Head of caudate nucleus (tissue), 42 donors: ENCODE results near the gene MAPK13.
"Not testable (repeated sequence)": the region's sequence is repeated elsewhere in the genome, so short reads cannot be mapped to it uniquely, and the experiment has no call there.

Experiments used
- DNase-seq, 42 donors: peaks; one replicate each; pipeline versions ENCODE4 v3.0.0 to v3.0.0-alpha.2; 2020 to 2021; ENCODE audit warnings: mixed read lengths in 7 of 42
- intact Hi-C: fragments of 100-400 bp; cut with DNase I; formaldehyde crosslinking; loops from one replicate; pipeline ENCODE4 v1.15.0; 2022

Gene MAPK13

GRCh38 chr6:36129941-36130666 is at the start of gene MAPK13:
MAPK13 (plus strand) TSS chr6:36130513; CDS start chr6:36130583, 70 bp downstream.
- intact Hi-C loops, result loop anchor here (10.0 kb wide), 1 partner anchor 225 kb away; no protein-coding TSS in a partner anchor
- peak in 3 of 42 donors; percentile 37 to 58 (median 41) for DNase-seq

GRCh38 chr6:36082318-36082717 is 48.0 kb upstream of the MAPK13 start:
- intact Hi-C loops, result no loop called here
- DNase-seq, result no peak

GRCh38 chr6:36083446-36083845 is 46.9 kb upstream of the MAPK13 start:
- DNase-seq, result no peak
- intact Hi-C loops, result no loop called here

GRCh38 chr6:36088204-36088603 is 42.1 kb upstream of the MAPK13 start:
- intact Hi-C loops, DNase-seq: not testable (repeated sequence)

- intact Hi-C loops, result no loop called here
- no peak for DNase-seq
Observed at GRCh38 chr6:36089048-36089447, 41.3 kb upstream of the MAPK13 start.

- intact Hi-C loops, result no loop called here
- DNase-seq, result no peak
Observed at GRCh38 chr6:36094238-36094637, 36.1 kb upstream of the MAPK13 start.

- intact Hi-C loops, result loop anchor here (1.0 kb wide), 1 partner anchor 68 kb away; the partner anchor contains the start of gene MAPK14
- DNase-seq, result peak; percentile 51 to 95 (median 86)
Observed at GRCh38 chr6:36094753-36095496, 35.4 kb upstream of the MAPK13 start.

GRCh38 chr6:36095497-36096391 is 34.6 kb upstream of the MAPK13 start:
- intact Hi-C loops, result loop anchor here (1.0 kb wide), 1 partner anchor 68 kb away; the partner anchor contains the start of gene MAPK14
- DNase-seq, result no peak

- no peak for DNase-seq
- intact Hi-C loops, result no loop called here
Observed at GRCh38 chr6:36098253-36098919, 31.9 kb upstream of the MAPK13 start.

GRCh38 chr6:36098920-36099647 is 31.2 kb upstream of the MAPK13 start:
- no peak for DNase-seq
- intact Hi-C loops, result no loop called here

GRCh38 chr6:36099869-36100483 is 30.3 kb upstream of the MAPK13 start:
- no peak for DNase-seq
- intact Hi-C loops, result no loop called here

- intact Hi-C loops, result no loop called here
- no peak for DNase-seq
Observed at GRCh38 chr6:36101691-36102090, 28.6 kb upstream of the MAPK13 start.

- intact Hi-C loops, result no loop called here
Observed at GRCh38 chr6:36102853-36103252, 27.5 kb upstream of the MAPK13 start.

GRCh38 chr6:36104836-36105235 is 25.5 kb upstream of the MAPK13 start:
- intact Hi-C loops, result no loop called here
- no peak for DNase-seq

More at GRCh38 chr6:36102853-36103252, 27.5 kb upstream of the MAPK13 start:
- no peak for DNase-seq

- DNase-seq, result no peak
- intact Hi-C loops, result no loop called here
Observed at GRCh38 chr6:36109092-36109491, 21.2 kb upstream of the MAPK13 start.

GRCh38 chr6:36110050-36110449 is 20.3 kb upstream of the MAPK13 start:
- intact Hi-C loops, result no loop called here
- DNase-seq, result no peak

- no peak for DNase-seq
- intact Hi-C loops, result no loop called here
Observed at GRCh38 chr6:36110863-36111262, 19.4 kb upstream of the MAPK13 start.

- intact Hi-C loops, result no loop called here
- DNase-seq, result no peak
Observed at GRCh38 chr6:36111526-36111925, 18.8 kb upstream of the MAPK13 start.
